ENCODE data around the gene NFATC2. TPM values are rescaled to one million over a fixed set of nuclear protein-coding genes. Genes with fewer than 3 reads are reported as not detected.

NFATC2 gene
- total and polyA plus RNA-seq, 2 of the 4 experiments (the other 2 are of a cell fraction): 0.18 to 0.38 TPM

GRCh38 chr20:51424270-51425117 lies 118.0 kb downstream of the NFATC2 start:
- H2BK15ac ChIP-seq (ENCODE audit: low read depth, low read length): no peak overlapping the region
- no peak overlapping the region for H3K27ac ChIP-seq (ENCODE audit: insufficient read depth, low read length)
- no TSS peak for BruUV-seq (replicated peaks)
- H3K4me2 ChIP-seq (ENCODE audit: low read depth, low read length): no peak overlapping the region
- peaks cover 3% of the 10 kb centered on the region; the same call in 1 of the 2 replicates for H3K4me1 ChIP-seq (ENCODE audit: control insufficient read depth, insufficient read depth, low read length)
- dilution Hi-C loops (cut with HindIII; ENCODE audit: low sequenced_read_pairs, unreplicated experiment): loop anchor here (25.0 kb wide), 1 partner anchor 163 kb away; no protein-coding TSS in a partner anchor
- H3K4me3 ChIP-seq (ENCODE audit: insufficient read depth, low read depth, low read length): no peak overlapping the region
- no peak overlapping the region for H2BK20ac ChIP-seq (ENCODE audit: low read depth, low read length)
- no peak overlapping the region for H2AK5ac ChIP-seq (ENCODE audit: low read depth, low read length)
- no peaks in the 10 kb centered on the region for H3K36me3 ChIP-seq (ENCODE audit: control insufficient read depth, insufficient read depth, low read length)
- H3K9me1 ChIP-seq (ENCODE audit: insufficient read depth, low read length): 0 out of 2 replicates have a peak, but pooled peaks cover 7% of the 10 kb centered on the region
- H2BK5ac ChIP-seq (ENCODE audit: low read depth, low read length, poor library complexity, severe bottlenecking): no peak overlapping the region
- H3K14ac ChIP-seq (replicated peaks; ENCODE audit: low read depth, low read length): no peak overlapping the region
- ChIA-PET POLR2A (ENCODE audit: unreplicated experiment) (no interaction called here), CTCF (no interaction called here)
- no peak overlapping the region for H3K9ac ChIP-seq (ENCODE audit: low read depth, low read length)
- H4K5ac ChIP-seq (ENCODE audit: low read depth, low read length): no peak overlapping the region
- WGBS, 2 experiments (ENCODE audit: extremely low coverage in 2 of 2, insufficient read length in 1 of 2): 90% methylated on average over 6 of the region's 15 CpGs; no CpG with 5 or more reads in 1 of the 2 experiments
- H2BK120ac ChIP-seq (ENCODE audit: low read depth, low read length): no peak overlapping the region
- no peak overlapping the region for H2AFZ ChIP-seq (replicated peaks; ENCODE audit: low read length, poor library complexity)
- no peak overlapping the region for H3K18ac ChIP-seq (ENCODE audit: low read depth, low read length)
- H3K27me3 ChIP-seq (ENCODE audit: control insufficient read depth, insufficient read depth, low read length): no peaks in the 10 kb centered on the region
- H2AK9ac ChIP-seq (replicated peaks; ENCODE audit: low read depth, low read length, poor library complexity): no peak overlapping the region
- H4K91ac ChIP-seq (ENCODE audit: insufficient read depth, low read depth, low read length): no peak overlapping the region
- DNase-seq (no peak), ATAC-seq (ENCODE audit: low read depth) (no peak)
- no peak overlapping the region for H4K8ac ChIP-seq (ENCODE audit: low read depth in 2 of 2, low read length in 2 of 2)
- H3K23ac ChIP-seq (ENCODE audit: low read depth, low read length): no peak overlapping the region
- intact Hi-C loops (cut with micrococcal nuclease): no loop called here
- H3K4ac ChIP-seq (ENCODE audit: low read depth, low read length): no peak overlapping the region
- H3K56ac ChIP-seq (ENCODE audit: extremely low read depth, insufficient read depth, low read length): no peak overlapping the region
- H3K79me1 ChIP-seq (ENCODE audit: low read depth in 1 of 2, low read length in 2 of 2): no peaks in the 10 kb centered on the region
- no peaks in the 10 kb centered on the region for H4K20me1 ChIP-seq (ENCODE audit: insufficient read depth, low read length)
- in situ Hi-C loops (cut with MboI; ENCODE audit: low sequenced_read_pairs): no loop called here
- no peaks in the 10 kb centered on the region for H3K9me3 ChIP-seq (ENCODE audit: control insufficient read depth, insufficient read depth, low read length)
- TF ChIP-seq BHLHE40 (IDR thresholded peaks at IDR 0.05; ENCODE audit: low read depth, low read length) (no peak), RFX5 (IDR thresholded peaks at IDR 0.05; ENCODE audit: low read depth, low read length) (no peak), FOS (IDR thresholded peaks at IDR 0.05; ENCODE audit: low read depth, low read length) (no peak), CEBPB (IDR thresholded peaks at IDR 0.05; ENCODE audit: low read depth, low read length) (no peak), POLR2A (IDR thresholded peaks at IDR 0.05; ENCODE audit: low read depth, low read length) (no peak), RAD21 (IDR thresholded peaks at IDR 0.05; ENCODE audit: low read length) (no peak), RCOR1 (IDR thresholded peaks at IDR 0.05; ENCODE audit: insufficient replicate concordance, low read length) (no peak), CHD1 (IDR thresholded peaks at IDR 0.05; ENCODE audit: low read depth, low read length) (no peak), MXI1 (IDR thresholded peaks at IDR 0.05; ENCODE audit: borderline replicate concordance, low read depth, low read length) (no peak), MAZ (IDR thresholded peaks at IDR 0.05; ENCODE audit: borderline replicate concordance, low read depth, low read length) (no peak), MAFK (IDR thresholded peaks at IDR 0.05; ENCODE audit: low read depth, low read length) (no peak), SMC3 (IDR thresholded peaks at IDR 0.05; ENCODE audit: low read depth, low read length) (no peak), NFE2L2 (IDR thresholded peaks at IDR 0.05; ENCODE audit: low read depth, low read length) (no peak)
- TF ChIP-seq, protein P1, sequence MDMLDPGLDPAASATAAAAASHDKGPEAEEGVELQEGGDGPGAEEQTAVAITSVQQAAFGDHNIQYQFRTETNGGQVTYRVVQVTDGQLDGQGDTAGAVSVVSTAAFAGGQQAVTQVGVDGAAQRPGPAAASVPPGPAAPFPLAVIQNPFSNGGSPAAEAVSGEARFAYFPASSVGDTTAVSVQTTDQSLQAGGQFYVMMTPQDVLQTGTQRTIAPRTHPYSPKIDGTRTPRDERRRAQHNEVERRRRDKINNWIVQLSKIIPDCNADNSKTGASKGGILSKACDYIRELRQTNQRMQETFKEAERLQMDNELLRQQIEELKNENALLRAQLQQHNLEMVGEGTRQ (IDR thresholded peaks at IDR 0.05; ENCODE audit: low read depth, low read length): no peak
- TF ChIP-seq, protein P2, sequence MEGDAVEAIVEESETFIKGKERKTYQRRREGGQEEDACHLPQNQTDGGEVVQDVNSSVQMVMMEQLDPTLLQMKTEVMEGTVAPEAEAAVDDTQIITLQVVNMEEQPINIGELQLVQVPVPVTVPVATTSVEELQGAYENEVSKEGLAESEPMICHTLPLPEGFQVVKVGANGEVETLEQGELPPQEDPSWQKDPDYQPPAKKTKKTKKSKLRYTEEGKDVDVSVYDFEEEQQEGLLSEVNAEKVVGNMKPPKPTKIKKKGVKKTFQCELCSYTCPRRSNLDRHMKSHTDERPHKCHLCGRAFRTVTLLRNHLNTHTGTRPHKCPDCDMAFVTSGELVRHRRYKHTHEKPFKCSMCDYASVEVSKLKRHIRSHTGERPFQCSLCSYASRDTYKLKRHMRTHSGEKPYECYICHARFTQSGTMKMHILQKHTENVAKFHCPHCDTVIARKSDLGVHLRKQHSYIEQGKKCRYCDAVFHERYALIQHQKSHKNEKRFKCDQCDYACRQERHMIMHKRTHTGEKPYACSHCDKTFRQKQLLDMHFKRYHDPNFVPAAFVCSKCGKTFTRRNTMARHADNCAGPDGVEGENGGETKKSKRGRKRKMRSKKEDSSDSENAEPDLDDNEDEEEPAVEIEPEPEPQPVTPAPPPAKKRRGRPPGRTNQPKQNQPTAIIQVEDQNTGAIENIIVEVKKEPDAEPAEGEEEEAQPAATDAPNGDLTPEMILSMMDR (conservative IDR thresholded peaks at IDR 0.05; ENCODE audit: low read depth, low read length): no peak

All from IMR-90 (cell line).